Cardiac muscle cell (in vitro differentiated cells and primary cell): ENCODE measurements around the gene PADI3. TPM values are rescaled to one million over a fixed set of nuclear protein-coding genes. Genes with fewer than 3 reads are reported as not detected.
"Not testable (repeated sequence)": the region's sequence is repeated elsewhere in the genome, so short reads cannot be mapped to it uniquely, and the experiment has no call there.

ENCODE experiments used
- DNase-seq, 2 donors: peaks; one replicate each; pipeline versions ENCODE4 v3.0.0 to v3.0.0-alpha.2; 2010 to 2017; ENCODE audit warnings: low read depth in 1 of 2, low spot score in 1 of 2
- H3K27ac ChIP-seq: fragments of 200-600 bp; sonication (generic); 2 replicates; pipeline ENCODE4 v1.5.1; 2016
- H3K27me3 ChIP-seq: fragments of 200-600 bp; sonication (generic); 2 replicates; pipeline ENCODE4 v1.6.0; 2016; ENCODE audit warnings: control low read depth
- H3K36me3 ChIP-seq: fragments of 200-600 bp; sonication (generic); 2 replicates; pipeline ENCODE4 v1.5.1; 2016; ENCODE audit warnings: control low read depth
- H3K4me1 ChIP-seq: fragments of 200-600 bp; sonication (generic); 2 replicates; pipeline ENCODE4 v1.8.1; 2017; ENCODE audit warnings: low read depth, mild to moderate bottlenecking, mixed run types
- H3K4me3 ChIP-seq: fragments of 200-600 bp; sonication (generic); 2 replicates; pipeline ENCODE4 v1.5.1; 2016; ENCODE audit warnings: mild to moderate bottlenecking
- H3K9me3 ChIP-seq: fragments of 200-600 bp; sonication (generic); 2 replicates; pipeline ENCODE4 v1.5.1; 2017; ENCODE audit warnings: low read depth, mild to moderate bottlenecking, control low read depth
- polyA plus RNA-seq: library from polyadenylated mRNA; unstranded; fragments of >200 nt; fragmentation: Nextera tagmentation; extraction: Ambion mirVana; gene quantifications from 2 replicates; pipeline ENCODE4 v1.2.1, GENCODE V29; 2016
- total RNA-seq: library from RNA; depleted of rRNA; stranded (reverse); fragments of >200 nt; gene quantifications from 2 replicates; pipeline ENCODE4 v1.2.3, GENCODE V29; 2016
- TF ChIP-seq, protein P1 (sequence below): IDR thresholded peaks from 2 replicates; pipeline ENCODE4 v1.5.1; 2012; ENCODE audit warnings: low read depth, mild to moderate bottlenecking, low read length

The PADI3 gene
- total and polyA plus RNA-seq, 2 experiments from 2014 or later, result 0.24 TPM; not detected in 1

DNA sequence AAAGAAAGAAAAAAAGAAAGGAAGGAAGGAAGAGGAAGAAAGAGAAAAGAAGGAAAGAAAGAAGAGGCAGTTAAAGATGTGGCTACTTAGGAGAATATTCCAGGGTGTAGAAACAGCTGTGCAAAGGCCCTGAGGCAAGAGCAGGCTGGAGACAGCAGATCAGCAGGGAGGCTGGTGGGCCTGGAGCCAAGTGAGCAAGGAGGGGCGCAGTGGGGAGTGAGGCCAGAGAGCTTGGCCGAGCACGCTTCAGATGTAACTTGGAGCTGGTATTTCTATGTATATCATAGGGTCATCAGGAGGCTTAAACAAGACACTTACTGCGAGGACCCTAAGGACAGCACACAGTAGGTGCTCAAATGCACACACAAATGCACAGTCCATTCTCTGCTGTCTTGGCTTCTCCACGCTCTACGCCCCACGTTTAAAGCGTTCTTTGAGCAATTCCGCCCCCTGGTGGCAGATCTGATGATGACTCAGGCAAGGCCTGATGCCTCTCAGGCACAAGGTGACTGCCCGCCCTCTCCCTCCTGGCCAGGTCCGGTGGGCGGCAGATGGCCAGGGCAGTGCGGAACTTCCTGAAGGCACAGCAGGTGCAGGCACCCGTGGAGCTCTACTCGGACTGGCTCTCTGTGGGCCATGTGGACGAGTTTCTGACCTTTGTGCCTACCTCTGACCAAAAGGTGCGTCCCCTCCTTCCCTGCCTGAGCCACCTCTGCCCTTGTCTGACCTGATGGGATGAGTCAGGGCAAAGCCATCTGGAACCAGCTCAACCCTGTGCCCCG is 11.9 kb upstream of the PADI3 start:
- Histone ChIP-seq H3K27ac (no peak overlapping the region), H3K36me3 (no peaks in the 10 kb centered on the region), H3K27me3 (peaks cover 25% of the 10 kb centered on the region), H3K9me3 (no peaks in the 10 kb centered on the region), H3K4me1 (no peaks in the 10 kb centered on the region), H3K4me3 (no peak overlapping the region)
- peak; percentile 88 to 93 for DNase-seq
- TF ChIP-seq, protein P1, sequence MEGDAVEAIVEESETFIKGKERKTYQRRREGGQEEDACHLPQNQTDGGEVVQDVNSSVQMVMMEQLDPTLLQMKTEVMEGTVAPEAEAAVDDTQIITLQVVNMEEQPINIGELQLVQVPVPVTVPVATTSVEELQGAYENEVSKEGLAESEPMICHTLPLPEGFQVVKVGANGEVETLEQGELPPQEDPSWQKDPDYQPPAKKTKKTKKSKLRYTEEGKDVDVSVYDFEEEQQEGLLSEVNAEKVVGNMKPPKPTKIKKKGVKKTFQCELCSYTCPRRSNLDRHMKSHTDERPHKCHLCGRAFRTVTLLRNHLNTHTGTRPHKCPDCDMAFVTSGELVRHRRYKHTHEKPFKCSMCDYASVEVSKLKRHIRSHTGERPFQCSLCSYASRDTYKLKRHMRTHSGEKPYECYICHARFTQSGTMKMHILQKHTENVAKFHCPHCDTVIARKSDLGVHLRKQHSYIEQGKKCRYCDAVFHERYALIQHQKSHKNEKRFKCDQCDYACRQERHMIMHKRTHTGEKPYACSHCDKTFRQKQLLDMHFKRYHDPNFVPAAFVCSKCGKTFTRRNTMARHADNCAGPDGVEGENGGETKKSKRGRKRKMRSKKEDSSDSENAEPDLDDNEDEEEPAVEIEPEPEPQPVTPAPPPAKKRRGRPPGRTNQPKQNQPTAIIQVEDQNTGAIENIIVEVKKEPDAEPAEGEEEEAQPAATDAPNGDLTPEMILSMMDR, result peak; percentile 71

DNA sequence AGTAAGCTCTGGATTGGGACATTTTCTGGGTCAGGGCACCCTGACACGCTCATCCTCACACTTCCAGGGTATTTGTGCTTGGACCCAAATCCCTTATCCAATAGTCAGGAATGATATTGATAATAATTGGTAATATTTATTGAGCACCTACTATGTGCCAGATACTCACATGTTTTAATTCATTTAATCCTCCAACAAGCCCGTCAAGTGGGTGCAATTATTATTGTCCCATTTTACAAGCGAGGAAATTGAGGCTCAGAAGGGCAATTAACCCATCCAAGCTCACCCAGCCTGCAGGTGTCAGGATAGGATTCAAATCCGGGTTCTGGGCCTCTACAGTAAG is 11.4 kb upstream of the PADI3 start:
- Histone ChIP-seq H3K4me1 (no peaks in the 10 kb centered on the region), H3K27me3 (peaks cover 31% of the 10 kb centered on the region), H3K9me3 (no peaks in the 10 kb centered on the region), H3K4me3 (no peak overlapping the region), H3K27ac (no peak overlapping the region), H3K36me3 (no peaks in the 10 kb centered on the region)
- TF ChIP-seq, protein P1, result no peak
- DNase-seq, result no peak

DNA sequence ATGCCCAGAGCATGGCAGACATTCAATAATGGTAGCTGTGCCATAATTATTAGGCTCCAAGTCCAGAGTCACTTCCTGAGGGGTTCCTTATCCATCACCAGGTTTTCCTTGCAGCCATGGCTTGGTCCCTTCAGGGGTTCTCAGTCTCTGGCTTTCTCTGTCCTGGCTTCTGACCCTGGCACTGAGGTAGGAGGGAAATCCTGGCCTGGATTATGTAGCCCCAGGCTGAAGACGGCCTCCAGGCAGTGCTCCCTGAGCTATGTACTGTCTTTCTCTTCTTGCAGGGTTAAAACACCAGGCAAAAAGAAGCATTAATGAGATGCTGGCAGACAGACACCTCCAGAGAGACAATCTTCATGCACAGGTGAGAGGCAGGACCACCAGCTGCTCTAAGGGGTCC is 9.5 kb upstream of the PADI3 start:
- Histone ChIP-seq H3K27ac (no peak overlapping the region), H3K9me3 (no peaks in the 10 kb centered on the region), H3K36me3 (no peaks in the 10 kb centered on the region), H3K27me3 (peaks cover 40% of the 10 kb centered on the region), H3K4me3 (no peak overlapping the region), H3K4me1 (no peaks in the 10 kb centered on the region)
- TF ChIP-seq, protein P1, result no peak
- DNase-seq, result peak; percentile 88 to 97

DNA sequence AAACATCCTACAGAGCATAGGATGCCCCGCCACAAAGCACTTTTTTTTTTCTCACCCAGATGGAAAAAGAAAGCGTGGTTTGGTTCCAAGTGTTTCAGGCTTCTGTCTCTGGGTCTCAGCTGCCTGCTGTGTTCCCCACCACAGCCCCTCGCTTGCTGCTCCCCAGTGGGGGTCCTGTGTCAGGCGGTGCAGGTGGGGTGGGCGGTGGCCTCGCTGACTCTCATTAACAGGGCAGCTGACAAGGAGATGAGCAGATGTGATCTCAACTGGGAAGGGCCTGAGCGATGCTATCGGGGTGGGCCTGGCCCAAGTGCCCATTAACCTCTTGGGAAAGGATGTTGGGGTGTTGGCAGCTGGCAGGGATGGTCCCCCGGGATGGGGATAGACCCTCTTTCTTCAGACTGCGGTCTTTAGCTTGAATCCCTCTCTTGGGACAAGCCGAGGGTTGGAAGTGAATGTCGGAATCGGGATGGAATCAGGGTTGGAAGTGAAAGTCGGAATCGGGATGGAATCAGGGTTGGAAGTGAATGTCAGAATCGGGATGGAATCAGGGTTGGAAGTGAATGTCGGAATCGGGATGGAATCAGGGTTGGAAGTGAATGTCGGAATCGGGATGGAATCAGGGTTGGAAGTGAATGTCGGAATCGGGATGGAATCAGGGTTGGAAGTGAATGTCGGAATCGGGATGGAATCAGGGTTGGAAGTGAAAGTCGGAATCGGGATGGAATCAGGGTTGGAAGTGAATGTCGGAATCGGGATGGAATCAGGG is 7.7 kb upstream of the PADI3 start:
- H3K9me3 ChIP-seq, H3K36me3 ChIP-seq, H3K4me3 ChIP-seq, DNase-seq, H3K27ac ChIP-seq, H3K4me1 ChIP-seq: not testable (repeated sequence)
- peaks cover 40% of the 10 kb centered on the region for H3K27me3 ChIP-seq

DNA sequence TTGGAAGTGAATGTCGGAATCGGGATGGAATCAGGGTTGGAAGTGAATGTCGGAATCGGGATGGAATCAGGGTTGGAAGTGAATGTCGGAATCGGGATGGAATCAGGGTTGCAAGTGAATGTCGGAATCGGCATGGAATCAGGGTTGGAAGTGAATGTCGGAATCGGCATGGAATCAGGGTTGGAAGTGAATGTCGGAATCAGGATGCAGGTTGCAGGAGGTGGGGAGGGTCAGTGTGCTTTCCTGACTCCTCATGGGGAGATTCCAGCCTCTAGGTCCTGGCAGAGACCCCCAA is 7.2 kb upstream of the PADI3 start:
- DNase-seq, H3K9me3 ChIP-seq, H3K36me3 ChIP-seq, H3K4me1 ChIP-seq, H3K27ac ChIP-seq, H3K4me3 ChIP-seq: not testable (repeated sequence)
- peaks cover 40% of the 10 kb centered on the region for H3K27me3 ChIP-seq

DNA sequence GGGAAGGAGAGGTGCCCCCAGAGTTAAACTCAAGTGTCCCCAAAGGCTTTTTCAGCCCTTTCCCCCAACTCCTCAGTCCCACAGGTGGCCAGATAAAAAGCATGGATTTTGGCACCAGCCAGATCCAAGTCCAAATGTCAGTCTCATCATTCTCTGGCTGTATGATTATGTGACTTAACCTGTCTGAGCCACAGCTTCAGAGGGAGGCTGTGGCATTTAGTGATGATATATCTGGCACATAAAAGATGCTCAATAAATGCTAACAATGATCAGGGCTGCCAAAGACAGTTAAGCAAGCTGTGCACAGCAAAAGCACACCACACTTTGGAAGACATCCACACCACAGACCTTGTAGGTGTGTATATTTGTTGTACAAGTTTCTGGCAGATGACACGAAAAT is 5.6 kb upstream of the PADI3 start:
- Histone ChIP-seq H3K36me3 (no peaks in the 10 kb centered on the region), H3K27me3 (peaks cover 40% of the 10 kb centered on the region), H3K9me3 (no peaks in the 10 kb centered on the region), H3K4me1 (no peaks in the 10 kb centered on the region), H3K27ac (no peak overlapping the region), H3K4me3 (no peak overlapping the region)
- TF ChIP-seq, protein P1, result no peak
- DNase-seq, result no peak
